ENCODE measurements around the gene ILKAP. TPM values are rescaled to one million over a fixed set of nuclear protein-coding genes. Genes with fewer than 3 reads are reported as not detected.

The ILKAP gene
- total and polyA plus RNA-seq, 2 of the 4 experiments (the other 2 are of a cell fraction), result 13.3 to 44.2 TPM

- CTCF ChIA-PET, result no interaction called here
- in situ Hi-C loops (cut with MboI; ENCODE audit: low sequenced_read_pairs) (no loop called here), dilution Hi-C loops (cut with HindIII; ENCODE audit: low sequenced_read_pairs, unreplicated experiment) (no loop called here)
Observed at GRCh38 chr2:238187618-238188548, 15.6 kb downstream of the ILKAP start.

More at GRCh38 chr2:238187618-238188548, 15.6 kb downstream of the ILKAP start:
- Histone ChIP-seq H3K9ac (ENCODE audit: low read depth, low read length) (no peak overlapping the region), H3K27ac (ENCODE audit: insufficient read depth, low read length) (no peak overlapping the region), H3K56ac (ENCODE audit: extremely low read depth, insufficient read depth, low read length) (no peak overlapping the region), H2BK15ac (ENCODE audit: low read depth, low read length) (no peak overlapping the region), H3K9me3 (ENCODE audit: control insufficient read depth, insufficient read depth, low read length) (no peaks in the 10 kb centered on the region), H4K5ac (ENCODE audit: low read depth, low read length) (no peak overlapping the region), H3K27me3 (ENCODE audit: control insufficient read depth, insufficient read depth, low read length) (no peaks in the 10 kb centered on the region), H3K4ac (ENCODE audit: low read depth, low read length) (no peak overlapping the region), H2BK120ac (ENCODE audit: low read depth, low read length) (no peak overlapping the region), H3K4me1 (ENCODE audit: control insufficient read depth, insufficient read depth, low read length) (peaks cover 5% of the 10 kb centered on the region), H2AK5ac (ENCODE audit: low read depth, low read length) (no peak overlapping the region), H2BK5ac (ENCODE audit: low read depth, low read length, poor library complexity, severe bottlenecking) (no peak overlapping the region), H2AFZ (replicated peaks; ENCODE audit: low read length, poor library complexity) (no peak overlapping the region), H3K9me1 (ENCODE audit: insufficient read depth, low read length) (0 out of 2 replicates have a peak, but pooled peaks cover 1% of the 10 kb centered on the region), H3K79me1 (ENCODE audit: low read depth in 1 of 2, low read length in 2 of 2) (peaks cover 19 to 39% of the 10 kb centered on the region in 2 experiments), H4K8ac (ENCODE audit: low read depth in 2 of 2, low read length in 2 of 2) (no peak overlapping the region), H4K91ac (ENCODE audit: insufficient read depth, low read depth, low read length) (no peak overlapping the region), H3K36me3 (ENCODE audit: control insufficient read depth, insufficient read depth, low read length) (peaks cover 61% of the 10 kb centered on the region), H3K14ac (replicated peaks; ENCODE audit: low read depth, low read length) (no peak overlapping the region), H3K18ac (ENCODE audit: low read depth, low read length) (no peak overlapping the region), H3K4me3 (ENCODE audit: insufficient read depth, low read depth, low read length) (no peak overlapping the region), H2AK9ac (replicated peaks; ENCODE audit: low read depth, low read length, poor library complexity) (no peak overlapping the region), H3K23ac (ENCODE audit: low read depth, low read length) (no peak overlapping the region), H2BK20ac (ENCODE audit: low read depth, low read length) (no peak overlapping the region), H3K4me2 (ENCODE audit: low read depth, low read length) (no peak overlapping the region), H4K20me1 (ENCODE audit: insufficient read depth, low read length) (peaks cover 10% of the 10 kb centered on the region; the same call in 1 of the 2 replicates)
- POLR2A ChIA-PET (ENCODE audit: unreplicated experiment), result no interaction called here
- 88% methylated on average over 5 of the region's 17 CpGs; no CpG with 5 or more reads in 1 of the 2 experiments for WGBS, 2 experiments (ENCODE audit: extremely low coverage in 2 of 2, insufficient read length in 1 of 2)
- ATAC-seq (ENCODE audit: low read depth) (no peak), DNase-seq (no peak)
- BruUV-seq (replicated peaks), result no TSS peak
- intact Hi-C loops (cut with micrococcal nuclease), result no loop called here
- TF ChIP-seq SMC3 (IDR thresholded peaks at IDR 0.05; ENCODE audit: low read depth, low read length) (no peak), BHLHE40 (IDR thresholded peaks at IDR 0.05; ENCODE audit: low read depth, low read length) (no peak), NFE2L2 (IDR thresholded peaks at IDR 0.05; ENCODE audit: low read depth, low read length) (no peak), CTCF (conservative IDR thresholded peaks at IDR 0.05; ENCODE audit: low read depth, low read length) (no peak), RCOR1 (IDR thresholded peaks at IDR 0.05; ENCODE audit: insufficient replicate concordance, low read length) (no peak), MAFK (IDR thresholded peaks at IDR 0.05; ENCODE audit: low read depth, low read length) (peak; percentile 67)
- TF ChIP-seq, protein P1, sequence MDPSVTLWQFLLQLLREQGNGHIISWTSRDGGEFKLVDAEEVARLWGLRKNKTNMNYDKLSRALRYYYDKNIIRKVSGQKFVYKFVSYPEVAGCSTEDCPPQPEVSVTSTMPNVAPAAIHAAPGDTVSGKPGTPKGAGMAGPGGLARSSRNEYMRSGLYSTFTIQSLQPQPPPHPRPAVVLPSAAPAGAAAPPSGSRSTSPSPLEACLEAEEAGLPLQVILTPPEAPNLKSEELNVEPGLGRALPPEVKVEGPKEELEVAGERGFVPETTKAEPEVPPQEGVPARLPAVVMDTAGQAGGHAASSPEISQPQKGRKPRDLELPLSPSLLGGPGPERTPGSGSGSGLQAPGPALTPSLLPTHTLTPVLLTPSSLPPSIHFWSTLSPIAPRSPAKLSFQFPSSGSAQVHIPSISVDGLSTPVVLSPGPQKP (IDR thresholded peaks at IDR 0.05; ENCODE audit: borderline replicate concordance, low read depth, low read length), result no peak
